Immature natural killer cell (primary cell): Measurements from ENCODE around the gene SUGCT. TPM values are rescaled to one million over a fixed set of nuclear protein-coding genes. Genes with fewer than 3 reads are reported as not detected.
"Not testable (repeated sequence)": the region's sequence is repeated elsewhere in the genome, so short reads cannot be mapped to it uniquely, and the experiment has no call there.

Source experiments
- DNase-seq, 3 donors: peaks; one replicate each; pipeline ENCODE4 v3.0.0; 2022; ENCODE audit warnings: mixed read lengths in 1 of 3
- H3K27ac Mint-ChIP-seq, 6 donors: one replicate each; pipeline ENCODE4 v1.8.0; 2020; ENCODE audit warnings: mixed read lengths in 6 of 6, mild to moderate bottlenecking in 5 of 6, inconsistent platforms in 4 of 6, moderate library complexity in 3 of 6
- H3K27me3 Mint-ChIP-seq, 3 donors: one replicate each; pipeline ENCODE4 v1.8.0; 2020 to 2021; ENCODE audit warnings: low read depth in 3 of 3, mild to moderate bottlenecking in 3 of 3, mixed read lengths in 3 of 3, moderate library complexity in 3 of 3, inconsistent platforms in 1 of 3
- H3K36me3 Mint-ChIP-seq, 3 donors: one replicate each; pipeline ENCODE4 v1.8.0; 2020; ENCODE audit warnings: mixed read lengths in 3 of 3, inconsistent platforms in 2 of 3, mild to moderate bottlenecking in 2 of 3
- H3K4me1 Mint-ChIP-seq, 2 donors: one replicate each; pipeline ENCODE4 v1.8.0; 2020; ENCODE audit warnings: inconsistent platforms in 2 of 2, mild to moderate bottlenecking in 2 of 2, mixed read lengths in 2 of 2, moderate library complexity in 1 of 2
- H3K4me3 Mint-ChIP-seq, 5 donors: one replicate each; pipeline ENCODE4 v1.8.0; 2020; ENCODE audit warnings: mild to moderate bottlenecking in 5 of 5, mixed read lengths in 5 of 5, inconsistent platforms in 3 of 5, moderate library complexity in 3 of 5
- H3K9me3 Mint-ChIP-seq, 6 donors: one replicate each; pipeline ENCODE4 v1.8.0; 2020; ENCODE audit warnings: mild to moderate bottlenecking in 6 of 6, mixed read lengths in 6 of 6, inconsistent platforms in 4 of 6, moderate library complexity in 3 of 6
- polyA plus RNA-seq, 3 donors: library from polyadenylated mRNA; unstranded; fragments of 300-500 nt; fragmentation: Illumina TruSeq; gene quantifications; one replicate each; pipeline ENCODE4 v1.2.3, GENCODE V29; 2021

SUGCT gene
- polyA plus RNA-seq, 3 donors from 2014 or later, result 0.28 TPM; not detected in 2

DNA sequence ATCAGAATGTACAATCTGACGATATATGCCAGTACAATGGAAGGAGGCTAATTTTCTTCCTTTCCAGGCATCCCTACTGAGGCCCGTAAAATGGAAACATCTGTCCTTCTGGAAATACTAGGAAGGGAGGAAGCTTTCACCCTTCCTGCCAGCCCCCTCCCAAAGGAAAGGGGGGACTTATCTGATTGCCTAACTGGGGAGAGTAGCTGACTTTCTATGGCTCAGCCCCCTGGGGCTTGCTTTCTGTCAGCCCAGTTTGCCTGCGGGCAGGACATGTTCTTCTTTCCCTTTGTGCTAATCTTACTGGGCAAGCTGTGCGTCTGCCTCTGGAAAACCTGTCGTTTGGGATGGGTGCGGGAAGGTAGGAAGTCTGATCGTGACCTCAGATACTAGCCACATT, 508.9 kb downstream of the SUGCT start:
- no peak for DNase-seq
- no peak overlapping the region for H3K27ac Mint-ChIP-seq

DNA sequence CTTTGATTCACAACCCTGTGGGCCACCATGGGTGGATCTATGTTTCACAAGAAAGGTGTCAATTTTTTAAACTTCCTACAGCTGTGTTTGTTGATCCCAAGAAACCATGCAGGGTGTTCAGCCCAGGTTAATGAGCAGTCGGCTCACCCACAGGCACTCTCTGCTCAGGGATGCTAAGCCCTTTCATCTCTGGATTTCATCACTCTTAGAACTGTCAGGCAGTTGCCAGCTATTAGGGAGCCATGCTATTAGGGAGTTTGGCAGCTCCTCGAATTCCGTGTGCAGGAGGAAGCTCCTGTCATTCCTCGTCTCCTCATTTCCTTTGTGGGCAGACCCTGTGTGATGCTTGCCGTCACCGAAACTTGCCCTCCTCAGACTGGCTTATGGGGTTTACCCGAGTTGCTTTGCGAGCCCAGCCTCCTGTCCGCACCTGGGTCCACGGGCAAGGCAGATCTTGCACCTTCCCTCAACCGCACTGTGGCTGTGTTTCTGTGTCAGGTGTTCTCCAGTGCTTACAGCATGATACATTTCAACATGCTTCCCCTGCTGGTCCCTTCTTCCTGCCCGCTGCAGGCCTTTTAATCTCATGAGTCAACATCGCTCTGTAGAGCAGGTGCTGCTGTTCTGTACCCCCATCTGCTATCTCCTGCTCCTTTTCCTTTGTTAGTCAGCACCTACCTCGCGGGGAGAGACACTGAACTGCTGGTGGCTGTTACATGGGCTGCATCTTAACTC, 509.8 kb downstream of the SUGCT start:
- peaks cover 0 to 9% (median 2%) of the 10 kb centered on the region in 6 donors for H3K9me3 Mint-ChIP-seq
- H3K4me1 Mint-ChIP-seq, result peaks cover 0 to 7% of the 10 kb centered on the region in 2 donors
- H3K4me3 Mint-ChIP-seq, result peak overlapping the region in 1 of 5 donors; percentile 32
- no peak for DNase-seq
- H3K27me3 Mint-ChIP-seq, result peaks cover 0 to 6% (median 2%) of the 10 kb centered on the region in 3 donors
- H3K36me3 Mint-ChIP-seq, result no peaks in the 10 kb centered on the region
- no peak overlapping the region for H3K27ac Mint-ChIP-seq

More for the DNA sequence above, 508.9 kb downstream of the SUGCT start:
- Mint-ChIP-seq H3K36me3 (peaks cover 0 to 4% (median 0%) of the 10 kb centered on the region in 3 donors), H3K4me3 (no peak overlapping the region), H3K27me3 (peaks cover 0 to 6% (median 2%) of the 10 kb centered on the region in 3 donors), H3K9me3 (peaks cover 0 to 10% (median 2%) of the 10 kb centered on the region in 6 donors), H3K4me1 (peaks cover 0 to 7% of the 10 kb centered on the region in 2 donors)

DNA sequence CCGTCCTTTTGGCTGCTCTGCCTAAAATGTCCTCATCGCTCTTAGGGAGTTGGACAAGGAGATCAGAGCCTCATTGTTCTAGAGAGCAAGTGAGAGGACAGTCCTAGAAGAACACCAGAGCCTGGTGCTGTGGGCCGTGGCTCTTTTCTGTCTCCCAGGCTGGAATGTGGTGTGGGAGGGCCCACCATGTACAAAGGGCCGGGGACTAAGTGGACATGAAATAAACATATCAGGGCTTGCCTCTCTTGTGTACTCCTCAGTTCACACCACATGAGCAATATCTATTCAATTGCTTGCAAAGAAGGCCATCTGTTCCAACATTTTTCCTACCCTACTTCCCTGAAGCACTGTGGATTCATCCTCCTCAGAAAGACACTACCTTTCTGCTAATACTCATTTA, 510.4 kb downstream of the SUGCT start:
- no peak overlapping the region for H3K27ac Mint-ChIP-seq
- H3K36me3 Mint-ChIP-seq, result no peaks in the 10 kb centered on the region
- DNase-seq, result no peak
- peaks cover 0 to 7% of the 10 kb centered on the region in 2 donors for H3K4me1 Mint-ChIP-seq
- H3K4me3 Mint-ChIP-seq, result no peak overlapping the region
- H3K27me3 Mint-ChIP-seq, result peaks cover 0 to 6% (median 2%) of the 10 kb centered on the region in 3 donors
- H3K9me3 Mint-ChIP-seq, result peaks cover 0 to 9% (median 2%) of the 10 kb centered on the region in 6 donors

DNA sequence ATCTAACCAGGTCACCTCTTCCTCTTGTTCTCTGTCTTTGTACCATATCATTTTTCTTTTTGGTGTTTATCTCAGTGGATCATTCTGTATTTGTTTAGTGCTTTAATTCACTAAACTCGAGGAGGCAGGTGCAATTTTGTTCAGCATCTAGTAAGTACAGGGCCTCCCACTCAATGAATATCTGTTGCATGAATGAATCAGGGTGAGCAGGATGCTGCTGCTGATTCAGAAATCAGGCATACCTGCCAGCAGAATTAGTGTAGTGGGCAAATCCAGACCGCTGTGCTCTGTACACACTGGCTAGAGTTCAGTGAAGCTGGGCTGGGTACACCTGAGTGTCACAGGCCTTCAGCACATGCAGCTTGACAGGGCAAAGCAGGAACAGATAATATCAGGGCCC, 511.9 kb downstream of the SUGCT start:
- Mint-ChIP-seq H3K4me1 (peaks cover 0 to 7% of the 10 kb centered on the region in 2 donors), H3K27me3 (peaks cover 0 to 6% (median 2%) of the 10 kb centered on the region in 3 donors), H3K9me3 (peaks cover 0 to 11% (median 5%) of the 10 kb centered on the region in 6 donors), H3K4me3 (no peak overlapping the region), H3K27ac (no peak overlapping the region), H3K36me3 (no peaks in the 10 kb centered on the region)
- no peak for DNase-seq

GRCh38 chr7:40647719-40648118, 512.9 kb downstream of the SUGCT start:
- Mint-ChIP-seq H3K27me3 (peaks cover 0 to 6% (median 2%) of the 10 kb centered on the region in 3 donors), H3K27ac (no peak overlapping the region), H3K36me3 (no peaks in the 10 kb centered on the region), H3K4me3 (no peak overlapping the region), H3K9me3 (peaks cover 0 to 18% (median 9%) of the 10 kb centered on the region in 6 donors), H3K4me1 (peaks cover 0 to 7% of the 10 kb centered on the region in 2 donors)
- DNase-seq, result no peak

DNA sequence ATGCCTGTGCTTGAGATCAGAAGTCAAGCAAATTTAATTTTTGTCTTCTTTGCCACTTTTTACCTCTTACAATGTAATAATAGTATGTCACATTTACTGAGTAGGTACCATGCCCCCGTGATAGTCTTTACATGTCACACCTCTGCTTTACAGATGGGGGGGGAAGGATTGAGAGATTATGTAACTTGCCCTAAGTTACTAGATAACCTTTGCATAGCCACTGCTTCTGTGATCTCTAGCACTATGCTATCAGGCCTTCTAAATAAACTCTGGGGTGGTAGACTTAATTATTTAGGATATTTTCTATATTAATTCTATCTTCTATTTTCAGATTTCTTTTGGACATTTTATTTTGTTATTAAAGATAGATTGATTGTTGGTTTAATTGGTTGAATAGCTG, 514.4 kb downstream of the SUGCT start:
- H3K27ac Mint-ChIP-seq, result no peak overlapping the region
- no peak for DNase-seq
- H3K36me3 Mint-ChIP-seq, result no peaks in the 10 kb centered on the region
- H3K27me3 Mint-ChIP-seq, result peaks cover 0 to 6% (median 0%) of the 10 kb centered on the region in 3 donors
- peaks cover 0 to 7% of the 10 kb centered on the region in 2 donors for H3K4me1 Mint-ChIP-seq
- peaks cover 3 to 18% (median 12%) of the 10 kb centered on the region in 6 donors for H3K9me3 Mint-ChIP-seq
- no peak overlapping the region for H3K4me3 Mint-ChIP-seq

DNA sequence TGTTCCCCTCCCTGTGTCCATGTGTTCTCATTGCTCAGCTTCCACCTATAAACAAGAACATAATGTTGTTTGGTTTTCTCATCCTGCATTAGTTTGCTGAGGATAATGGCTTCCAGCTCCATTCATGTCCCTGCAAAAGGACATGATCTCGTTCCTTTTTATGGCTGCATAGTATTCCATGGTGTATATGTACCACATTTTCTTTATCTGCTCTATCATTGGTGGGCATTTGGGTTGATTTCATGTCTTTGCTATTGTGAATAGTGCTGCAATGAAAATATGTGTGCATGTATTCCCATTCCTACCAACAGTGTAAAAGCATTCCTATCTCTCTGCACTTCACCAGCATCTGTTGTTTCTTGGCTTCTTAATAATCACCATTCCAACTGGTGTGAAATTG, 516.1 kb downstream of the SUGCT start:
- not testable (repeated sequence) for H3K27ac Mint-ChIP-seq, H3K36me3 Mint-ChIP-seq, DNase-seq, H3K27me3 Mint-ChIP-seq, H3K4me1 Mint-ChIP-seq, H3K4me3 Mint-ChIP-seq
- peaks cover 3 to 23% (median 10%) of the 10 kb centered on the region in 6 donors for H3K9me3 Mint-ChIP-seq

GRCh38 chr7:40654171-40654570, 519.4 kb downstream of the SUGCT start:
- Mint-ChIP-seq H3K27me3 (peaks cover 0 to 3% (median 0%) of the 10 kb centered on the region in 3 donors), H3K4me1 (no peaks in the 10 kb centered on the region), H3K9me3 (peaks cover 3 to 17% (median 10%) of the 10 kb centered on the region in 6 donors), H3K4me3 (no peak overlapping the region), H3K27ac (no peak overlapping the region), H3K36me3 (no peaks in the 10 kb centered on the region)
- DNase-seq, result no peak

DNA sequence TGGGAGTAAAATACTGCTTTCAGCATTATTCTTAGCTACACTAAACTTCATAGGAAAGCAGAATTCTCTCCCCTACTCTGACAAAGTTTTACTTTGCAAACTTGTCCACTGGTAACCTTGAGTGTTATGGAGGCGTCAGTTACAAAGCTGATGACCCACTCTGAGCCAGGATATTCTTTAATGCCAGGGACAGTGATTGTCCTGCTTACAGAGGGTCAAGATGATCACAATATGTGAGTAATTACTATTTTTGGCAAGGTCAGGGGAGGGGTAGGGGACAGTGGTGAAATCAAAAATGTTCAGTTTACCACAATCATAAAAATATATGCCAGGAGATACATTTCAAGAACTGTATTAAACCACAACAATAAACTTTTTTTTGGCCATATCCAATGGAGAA, 520.6 kb downstream of the SUGCT start:
- H3K27me3 Mint-ChIP-seq, result peaks cover 0 to 3% (median 0%) of the 10 kb centered on the region in 3 donors
- peaks cover 3 to 22% (median 10%) of the 10 kb centered on the region in 6 donors for H3K9me3 Mint-ChIP-seq
- H3K27ac Mint-ChIP-seq, result no peak overlapping the region
- H3K4me1 Mint-ChIP-seq, result no peaks in the 10 kb centered on the region
- H3K4me3 Mint-ChIP-seq, result no peak overlapping the region
- no peak for DNase-seq
- H3K36me3 Mint-ChIP-seq, result no peaks in the 10 kb centered on the region

DNA sequence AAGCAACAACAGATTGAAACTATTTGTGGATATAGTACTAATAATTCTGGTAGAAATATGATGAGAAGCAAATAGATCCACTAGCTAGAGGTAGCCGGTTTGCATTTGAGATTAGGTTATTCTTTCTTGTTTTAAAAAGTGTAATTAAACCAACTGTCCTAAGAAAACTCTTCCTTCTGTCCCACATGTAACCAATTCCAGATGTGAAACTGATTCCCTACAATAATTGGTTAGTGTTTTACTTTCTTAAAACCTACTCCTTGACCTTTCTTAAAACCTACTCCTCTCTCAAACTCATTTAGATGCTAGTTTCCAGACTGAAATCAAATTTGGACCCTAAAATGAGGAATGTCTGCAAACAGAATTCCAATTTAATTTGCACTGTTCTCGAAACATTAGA, 521.5 kb downstream of the SUGCT start:
- no peak overlapping the region for H3K27ac Mint-ChIP-seq
- no peak for DNase-seq
- no peaks in the 10 kb centered on the region for H3K4me1 Mint-ChIP-seq
- H3K27me3 Mint-ChIP-seq, result peaks cover 0 to 5% (median 0%) of the 10 kb centered on the region in 3 donors
- peaks cover 3 to 25% (median 10%) of the 10 kb centered on the region in 6 donors for H3K9me3 Mint-ChIP-seq
- no peak overlapping the region for H3K4me3 Mint-ChIP-seq
- no peaks in the 10 kb centered on the region for H3K36me3 Mint-ChIP-seq

GRCh38 chr7:40658729-40659128, 523.9 kb downstream of the SUGCT start:
- no peak for DNase-seq
- H3K27me3 Mint-ChIP-seq, result peaks cover 0 to 5% (median 0%) of the 10 kb centered on the region in 3 donors
- no peaks in the 10 kb centered on the region for H3K4me1 Mint-ChIP-seq
- H3K27ac Mint-ChIP-seq, result no peak overlapping the region
- no peak overlapping the region for H3K4me3 Mint-ChIP-seq
- no peaks in the 10 kb centered on the region for H3K36me3 Mint-ChIP-seq
- H3K9me3 Mint-ChIP-seq, result peaks cover 0 to 27% (median 2%) of the 10 kb centered on the region in 6 donors

GRCh38 chr7:40659231-40659630, 524.4 kb downstream of the SUGCT start:
- no peak for DNase-seq
- Mint-ChIP-seq H3K9me3 (peaks cover 0 to 26% (median 1%) of the 10 kb centered on the region in 6 donors), H3K27me3 (peaks cover 0 to 5% (median 0%) of the 10 kb centered on the region in 3 donors), H3K36me3 (no peaks in the 10 kb centered on the region), H3K4me1 (no peaks in the 10 kb centered on the region), H3K27ac (no peak overlapping the region), H3K4me3 (no peak overlapping the region)

DNA sequence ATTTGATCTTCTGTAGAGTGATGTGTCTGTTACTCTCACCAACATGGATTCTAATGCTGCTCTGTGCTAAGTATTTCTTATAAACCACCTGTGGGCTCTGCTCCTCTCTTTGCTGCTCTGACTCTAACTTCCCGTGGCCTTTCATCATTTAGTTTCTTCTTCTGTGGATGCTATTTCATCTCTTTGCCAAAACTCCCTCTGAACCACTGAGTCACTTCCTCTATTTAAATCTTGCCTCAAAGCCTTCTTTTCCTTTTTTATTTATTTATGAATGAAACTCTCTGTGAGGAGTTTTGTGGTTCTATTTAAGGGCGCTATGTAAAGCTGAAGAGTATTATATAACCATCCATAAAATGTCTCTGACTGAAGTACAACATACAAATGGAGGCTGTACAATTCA, 538.5 kb downstream of the SUGCT start:
- Mint-ChIP-seq H3K36me3 (no peaks in the 10 kb centered on the region), H3K27me3 (peaks cover 0 to 7% (median 5%) of the 10 kb centered on the region in 3 donors), H3K9me3 (peaks cover 0 to 15% (median 2%) of the 10 kb centered on the region in 6 donors), H3K4me3 (no peak overlapping the region), H3K4me1 (no peaks in the 10 kb centered on the region), H3K27ac (no peak overlapping the region)
- no peak for DNase-seq

DNA sequence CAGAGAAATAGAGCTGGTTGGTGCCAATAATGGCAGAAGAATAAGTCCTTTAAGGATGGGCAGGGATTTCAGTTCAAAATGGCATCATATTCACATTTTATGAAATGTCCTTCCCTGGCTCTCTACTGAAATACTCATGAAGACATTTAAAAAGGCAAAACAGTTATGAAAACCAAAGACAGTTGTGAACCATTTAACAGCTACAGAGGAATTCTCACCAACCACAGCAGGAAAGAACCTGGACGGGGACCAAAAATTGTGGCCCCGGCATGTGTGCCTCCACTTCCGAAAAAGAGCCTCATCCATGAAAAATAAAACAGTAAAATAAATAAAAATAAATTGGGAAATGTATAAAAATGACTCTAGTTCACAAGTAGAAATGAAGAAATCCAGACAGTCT, 539.5 kb downstream of the SUGCT start:
- Mint-ChIP-seq H3K36me3 (no peaks in the 10 kb centered on the region), H3K4me3 (no peak overlapping the region), H3K27me3 (peaks cover 0 to 6% (median 5%) of the 10 kb centered on the region in 3 donors), H3K4me1 (no peaks in the 10 kb centered on the region), H3K9me3 (peaks cover 0 to 11% (median 2%) of the 10 kb centered on the region in 6 donors), H3K27ac (no peak overlapping the region)
- no peak for DNase-seq
